GM13976 (cell line): ENCODE results near the gene EFNA5.

ENCODE experiments used
- DNase-seq: peaks from one replicate; pipeline ENCODE4 v3.0.0; 2012; ENCODE audit warnings: low spot score
- CTCF ChIP-seq: IDR thresholded peaks from 2 replicates; pipeline ENCODE4 v1.5.1; 2012; ENCODE audit warnings: borderline replicate concordance, mild to moderate bottlenecking; ENCODE audit not compliant: insufficient read depth; ENCODE audit errors: extremely low read depth, missing control alignments, control extremely low read depth
- in situ Hi-C: fragments of 300-500 bp; cut with MboI; formaldehyde crosslinking; loops from one replicate; pipeline ENCODE4 v1.12.0; 2022; ENCODE audit warnings: low sequenced_read_pairs, mixed read lengths, inconsistent platforms; ENCODE audit not compliant: unreplicated experiment

The EFNA5 gene

GRCh38 chr5:107468276-107468675 is 202.5 kb downstream of the EFNA5 start:
- TF ChIP-seq CTCF: no peak
- no peak for DNase-seq
- in situ Hi-C loops: no loop called here

GRCh38 chr5:107467137-107467932 is 203.4 kb downstream of the EFNA5 start:
- DNase-seq: no peak
- no peak for TF ChIP-seq CTCF
- in situ Hi-C loops: no loop called here

GRCh38 chr5:107466233-107466769 is 204.4 kb downstream of the EFNA5 start:
- DNase-seq: no peak
- in situ Hi-C loops: no loop called here
- no peak for TF ChIP-seq CTCF

GRCh38 chr5:107464876-107465275 is 205.9 kb downstream of the EFNA5 start:
- in situ Hi-C loops: no loop called here
- TF ChIP-seq CTCF: no peak
- DNase-seq: no peak

- no peak for TF ChIP-seq CTCF
- in situ Hi-C loops: no loop called here
- DNase-seq: no peak
These were observed 206.3 kb downstream of the EFNA5 start for GRCh38 chr5:107464416-107464815.

GRCh38 chr5:107463731-107464130 is 207.0 kb downstream of the EFNA5 start:
- TF ChIP-seq CTCF: no peak
- in situ Hi-C loops: no loop called here
- DNase-seq: no peak
